ENCODE data around the gene ERICH3.

Gene ERICH3

GRCh38 chr1:74699331-74699730 lies 25.7 kb upstream of the ERICH3 start:
- Histone ChIP-seq H3K4me2 (ENCODE audit: low read depth, low read length, poor library complexity, severe bottlenecking) (no peak overlapping the region), H2AFZ (ENCODE audit: low read length) (no peak overlapping the region), H4K20me1 (ENCODE audit: insufficient read depth, low read length, poor library complexity, severe bottlenecking) (no peaks in the 10 kb centered on the region), H3K9me3 (ENCODE audit: insufficient read depth, low read depth, low read length) (no peaks in the 10 kb centered on the region), H3K4me1 (ENCODE audit: insufficient read depth, low read length, poor library complexity, severe bottlenecking) (no peaks in the 10 kb centered on the region), H3K36me3 (ENCODE audit: insufficient read depth, low read length) (peaks cover 11% of the 10 kb centered on the region; the same call in 1 of the 2 replicates), H3K4me3 (ENCODE audit: low read length, poor library complexity, severe bottlenecking) (no peak overlapping the region), H3K79me2 (ENCODE audit: insufficient read depth, low read length) (no peaks in the 10 kb centered on the region), H3K27me3 (ENCODE audit: insufficient read depth, low read length, poor library complexity, severe bottlenecking) (no peaks in the 10 kb centered on the region), H3F3A (ENCODE audit: low read depth) (no peaks in the 10 kb centered on the region), H3K9me2 (replicated peaks; ENCODE audit: low read depth, low read length) (no peaks in the 10 kb centered on the region), H3K9ac (ENCODE audit: low read depth, low read length, poor library complexity, severe bottlenecking) (no peak overlapping the region)
- TF ChIP-seq, protein P1, sequence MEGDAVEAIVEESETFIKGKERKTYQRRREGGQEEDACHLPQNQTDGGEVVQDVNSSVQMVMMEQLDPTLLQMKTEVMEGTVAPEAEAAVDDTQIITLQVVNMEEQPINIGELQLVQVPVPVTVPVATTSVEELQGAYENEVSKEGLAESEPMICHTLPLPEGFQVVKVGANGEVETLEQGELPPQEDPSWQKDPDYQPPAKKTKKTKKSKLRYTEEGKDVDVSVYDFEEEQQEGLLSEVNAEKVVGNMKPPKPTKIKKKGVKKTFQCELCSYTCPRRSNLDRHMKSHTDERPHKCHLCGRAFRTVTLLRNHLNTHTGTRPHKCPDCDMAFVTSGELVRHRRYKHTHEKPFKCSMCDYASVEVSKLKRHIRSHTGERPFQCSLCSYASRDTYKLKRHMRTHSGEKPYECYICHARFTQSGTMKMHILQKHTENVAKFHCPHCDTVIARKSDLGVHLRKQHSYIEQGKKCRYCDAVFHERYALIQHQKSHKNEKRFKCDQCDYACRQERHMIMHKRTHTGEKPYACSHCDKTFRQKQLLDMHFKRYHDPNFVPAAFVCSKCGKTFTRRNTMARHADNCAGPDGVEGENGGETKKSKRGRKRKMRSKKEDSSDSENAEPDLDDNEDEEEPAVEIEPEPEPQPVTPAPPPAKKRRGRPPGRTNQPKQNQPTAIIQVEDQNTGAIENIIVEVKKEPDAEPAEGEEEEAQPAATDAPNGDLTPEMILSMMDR (conservative IDR thresholded peaks at IDR 0.05; ENCODE audit: low read length): no peak
- no peak for TF ChIP-seq EZH2phosphoT487 (IDR thresholded peaks at IDR 0.05; ENCODE audit: borderline replicate concordance)

GRCh38 chr1:74697832-74698231 lies 24.2 kb upstream of the ERICH3 start:
- TF ChIP-seq, protein P1 (conservative IDR thresholded peaks at IDR 0.05; ENCODE audit: low read length): no peak
- no peak for TF ChIP-seq EZH2phosphoT487 (IDR thresholded peaks at IDR 0.05; ENCODE audit: borderline replicate concordance)

DNA sequence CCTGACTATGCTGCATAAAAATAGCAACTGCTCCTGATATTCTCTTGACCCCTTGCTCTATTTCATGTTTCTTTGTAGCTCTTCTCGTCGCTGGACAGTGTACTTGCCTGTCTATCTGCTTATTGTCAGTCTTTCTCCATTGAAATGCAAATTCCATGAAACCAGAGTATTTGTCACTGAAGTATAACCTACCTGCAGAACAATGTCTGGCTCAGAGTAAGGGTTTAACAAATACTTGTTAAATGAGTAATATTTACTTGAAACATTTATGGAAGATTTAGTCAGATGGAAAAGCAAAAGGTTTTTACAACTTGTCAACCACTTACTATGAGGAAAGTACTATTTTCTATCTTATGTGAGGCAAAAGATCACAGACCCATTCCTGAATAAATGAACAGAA lies 19.9 kb upstream of the ERICH3 start:
- no peak for TF ChIP-seq EZH2phosphoT487 (IDR thresholded peaks at IDR 0.05; ENCODE audit: borderline replicate concordance)
- TF ChIP-seq, protein P1 (conservative IDR thresholded peaks at IDR 0.05; ENCODE audit: low read length): no peak
- no peaks in the 10 kb centered on the region for H3K4me1 ChIP-seq (ENCODE audit: insufficient read depth, low read length, poor library complexity, severe bottlenecking)
- H3K4me3 ChIP-seq (ENCODE audit: low read length, poor library complexity, severe bottlenecking): no peak overlapping the region
- H3K27me3 ChIP-seq (ENCODE audit: insufficient read depth, low read length, poor library complexity, severe bottlenecking): no peaks in the 10 kb centered on the region
- H3K9me2 ChIP-seq (replicated peaks; ENCODE audit: low read depth, low read length): no peaks in the 10 kb centered on the region
- no peaks in the 10 kb centered on the region for H4K20me1 ChIP-seq (ENCODE audit: insufficient read depth, low read length, poor library complexity, severe bottlenecking)
- H3K79me2 ChIP-seq (ENCODE audit: insufficient read depth, low read length): no peaks in the 10 kb centered on the region
- H3K9ac ChIP-seq (ENCODE audit: low read depth, low read length, poor library complexity, severe bottlenecking): no peak overlapping the region
- no peak overlapping the region for H3K4me2 ChIP-seq (ENCODE audit: low read depth, low read length, poor library complexity, severe bottlenecking)
- H3K36me3 ChIP-seq (ENCODE audit: insufficient read depth, low read length): no peaks in the 10 kb centered on the region
- no peaks in the 10 kb centered on the region for H3F3A ChIP-seq (ENCODE audit: low read depth)
- no peaks in the 10 kb centered on the region for H3K9me3 ChIP-seq (ENCODE audit: insufficient read depth, low read depth, low read length)
- H2AFZ ChIP-seq (ENCODE audit: low read length): no peak overlapping the region

More at GRCh38 chr1:74697832-74698231, 24.2 kb upstream of the ERICH3 start:
- Histone ChIP-seq H3K79me2 (ENCODE audit: insufficient read depth, low read length) (no peaks in the 10 kb centered on the region), H3K9me3 (ENCODE audit: insufficient read depth, low read depth, low read length) (no peaks in the 10 kb centered on the region), H3K4me1 (ENCODE audit: insufficient read depth, low read length, poor library complexity, severe bottlenecking) (no peaks in the 10 kb centered on the region), H2AFZ (ENCODE audit: low read length) (no peak overlapping the region), H3K9ac (ENCODE audit: low read depth, low read length, poor library complexity, severe bottlenecking) (no peak overlapping the region), H4K20me1 (ENCODE audit: insufficient read depth, low read length, poor library complexity, severe bottlenecking) (no peaks in the 10 kb centered on the region), H3K4me3 (ENCODE audit: low read length, poor library complexity, severe bottlenecking) (no peak overlapping the region), H3K4me2 (ENCODE audit: low read depth, low read length, poor library complexity, severe bottlenecking) (no peak overlapping the region), H3K36me3 (ENCODE audit: insufficient read depth, low read length) (no peaks in the 10 kb centered on the region; the same call in 1 of the 2 replicates), H3F3A (ENCODE audit: low read depth) (no peaks in the 10 kb centered on the region), H3K9me2 (replicated peaks; ENCODE audit: low read depth, low read length) (no peaks in the 10 kb centered on the region), H3K27me3 (ENCODE audit: insufficient read depth, low read length, poor library complexity, severe bottlenecking) (no peaks in the 10 kb centered on the region)

Data from Loucy (cell line).